Liver (tissue), 3 donors: ENCODE data around the gene SCYL3.

ENCODE experiments used
- CTCF ChIP-seq: fragments of 150-350 bp; IDR thresholded peaks from 2 replicates; pipeline ENCODE4 v1.5.1; 2017; ENCODE audit warnings: improper control_type of control experiment, low read depth, low read length; ENCODE audit not compliant: missing input control
- RAD21 ChIP-seq, 2 donors: IDR thresholded peaks; 2 replicates each; pipeline ENCODE4 v1.6.1; 2016; ENCODE audit warnings: antibody characterized with exemption in 2 of 2, mild to moderate bottlenecking in 2 of 2
- REST ChIP-seq: IDR thresholded peaks from 2 replicates; pipeline ENCODE4 v1.6.1; 2016; ENCODE audit warnings: antibody characterized with exemption, mild to moderate bottlenecking
- RXRA ChIP-seq, 2 donors: IDR thresholded peaks; 2 replicates each; pipeline ENCODE4 v1.6.1; 2017 to 2018; ENCODE audit warnings: antibody characterized with exemption in 2 of 2, mild to moderate bottlenecking in 1 of 2
- SP1 ChIP-seq: IDR thresholded peaks from 2 replicates; pipeline ENCODE4 v1.6.1; 2018; ENCODE audit warnings: antibody characterized with exemption, mild to moderate bottlenecking
- TAF1 ChIP-seq: conservative IDR thresholded peaks from 2 replicates; pipeline ENCODE4 v1.6.1; 2016; ENCODE audit warnings: antibody characterized with exemption, mild to moderate bottlenecking
- donor health status: healthy.
- donor health status: healthy.

GRCh38 chr1:169838942-169839341, 54.8 kb downstream of the SCYL3 start:
- TF ChIP-seq SP1 (no peak), CTCF (no peak), TAF1 (no peak), RAD21 (IDR thresholded peaks at IDR 0.05) (no peak), RXRA (IDR thresholded peaks at IDR 0.05) (no peak), REST (no peak)
